Measurements from ENCODE around the gene RGCC. TPM values are rescaled to one million over a fixed set of nuclear protein-coding genes. Genes with fewer than 3 reads are reported as not detected.

Gene RGCC
- total and polyA plus RNA-seq, 12 donors = 15.6 to 63.2 (median 46.6) TPM

DNA sequence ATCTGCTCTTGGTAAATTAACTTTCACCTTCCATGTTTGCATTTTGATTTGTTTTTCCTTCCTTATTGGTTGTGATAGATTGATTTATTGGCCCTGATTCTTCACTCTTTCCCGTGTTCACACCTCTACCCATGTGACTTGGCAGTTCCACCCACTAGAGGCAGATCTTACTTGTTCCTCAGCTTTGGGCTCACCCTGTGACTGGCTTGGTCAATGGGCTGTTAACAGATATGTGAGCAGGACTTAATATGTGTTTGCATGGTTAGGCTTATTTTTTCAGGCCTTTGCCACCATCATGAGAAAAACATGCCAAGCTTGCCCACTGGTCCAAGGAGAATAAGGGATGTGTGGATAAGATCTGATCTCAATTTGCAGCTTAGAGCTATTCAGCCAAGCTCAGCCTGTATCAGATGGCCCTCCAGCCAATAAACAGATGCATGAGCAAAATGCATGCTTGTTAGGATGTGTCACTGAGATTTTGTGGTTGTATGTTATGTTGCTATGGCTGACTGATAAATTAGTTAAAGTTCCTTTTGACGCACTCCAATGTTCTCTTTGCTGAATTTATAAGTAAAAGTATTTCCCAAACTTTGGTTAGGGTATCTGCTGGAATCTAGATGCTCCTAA is 48.0 kb downstream of the RGCC start:
- Histone ChIP-seq H3K9me3 (peaks cover 0 to 10% (median 4%) of the 10 kb centered on the region in 11 donors), H3K36me3 (no peaks in the 10 kb centered on the region), H3K27ac (no peak overlapping the region), H3K27me3 (no peaks in the 10 kb centered on the region), H3K4me3 (no peak overlapping the region), H3K4me1 (peaks cover 0 to 9% (median 0%) of the 10 kb centered on the region in 9 donors)
- ATAC-seq (no peak), DNase-seq (no peak)
- intact Hi-C loops (cut with DNase I) = no loop called here
- TF ChIP-seq, protein P1, sequence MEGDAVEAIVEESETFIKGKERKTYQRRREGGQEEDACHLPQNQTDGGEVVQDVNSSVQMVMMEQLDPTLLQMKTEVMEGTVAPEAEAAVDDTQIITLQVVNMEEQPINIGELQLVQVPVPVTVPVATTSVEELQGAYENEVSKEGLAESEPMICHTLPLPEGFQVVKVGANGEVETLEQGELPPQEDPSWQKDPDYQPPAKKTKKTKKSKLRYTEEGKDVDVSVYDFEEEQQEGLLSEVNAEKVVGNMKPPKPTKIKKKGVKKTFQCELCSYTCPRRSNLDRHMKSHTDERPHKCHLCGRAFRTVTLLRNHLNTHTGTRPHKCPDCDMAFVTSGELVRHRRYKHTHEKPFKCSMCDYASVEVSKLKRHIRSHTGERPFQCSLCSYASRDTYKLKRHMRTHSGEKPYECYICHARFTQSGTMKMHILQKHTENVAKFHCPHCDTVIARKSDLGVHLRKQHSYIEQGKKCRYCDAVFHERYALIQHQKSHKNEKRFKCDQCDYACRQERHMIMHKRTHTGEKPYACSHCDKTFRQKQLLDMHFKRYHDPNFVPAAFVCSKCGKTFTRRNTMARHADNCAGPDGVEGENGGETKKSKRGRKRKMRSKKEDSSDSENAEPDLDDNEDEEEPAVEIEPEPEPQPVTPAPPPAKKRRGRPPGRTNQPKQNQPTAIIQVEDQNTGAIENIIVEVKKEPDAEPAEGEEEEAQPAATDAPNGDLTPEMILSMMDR (IDR thresholded peaks at IDR 0.05) = no peak
- WGBS, 2 donors = 88 to 92% methylated on average over 2 of the region's 2 CpGs

- H3K27ac ChIP-seq = no peak overlapping the region
- WGBS, 2 donors = 91 to 96% methylated on average over 1 of the region's 1 CpG
- intact Hi-C loops (cut with DNase I) = no loop called here
- H3K27me3 ChIP-seq = no peaks in the 10 kb centered on the region
- H3K4me3 ChIP-seq = no peak overlapping the region
- DNase-seq (no peak), ATAC-seq (no peak)
- no peaks in the 10 kb centered on the region for H3K36me3 ChIP-seq
- TF ChIP-seq, protein P1 (IDR thresholded peaks at IDR 0.05) = no peak
- peaks cover 0 to under 1% (median 0%) of the 10 kb centered on the region in 9 donors for H3K4me1 ChIP-seq
- peaks cover 0 to 16% (median 4%) of the 10 kb centered on the region in 11 donors for H3K9me3 ChIP-seq
Observed at GRCh38 chr13:41506312-41506711, 49.0 kb downstream of the RGCC start.

- WGBS, 2 donors = 82 to 85% methylated on average over 3 of the region's 3 CpGs
- no peak overlapping the region for H3K27ac ChIP-seq
Observed at GRCh38 chr13:41509971-41510370, 52.6 kb downstream of the RGCC start.

GRCh38 chr13:41511827-41512226 is 54.5 kb downstream of the RGCC start:
- 93 to 94% methylated on average over 1 of the region's 1 CpG for WGBS, 2 donors
- Histone ChIP-seq H3K27ac (no peak overlapping the region), H3K36me3 (no peaks in the 10 kb centered on the region), H3K4me1 (no peaks in the 10 kb centered on the region), H3K4me3 (no peak overlapping the region), H3K9me3 (peaks cover 0 to 12% (median 0%) of the 10 kb centered on the region in 11 donors), H3K27me3 (no peaks in the 10 kb centered on the region)
- ATAC-seq = no peak
- no peak for DNase-seq
- TF ChIP-seq, protein P1 (IDR thresholded peaks at IDR 0.05) = no peak
- intact Hi-C loops (cut with DNase I) = no loop called here

More at GRCh38 chr13:41509971-41510370, 52.6 kb downstream of the RGCC start:
- TF ChIP-seq, protein P1 (IDR thresholded peaks at IDR 0.05) = no peak
- peaks cover 0 to 12% (median 0%) of the 10 kb centered on the region in 11 donors for H3K9me3 ChIP-seq
- H3K4me1 ChIP-seq = no peaks in the 10 kb centered on the region
- H3K27me3 ChIP-seq = no peaks in the 10 kb centered on the region
- ATAC-seq = no peak
- no peaks in the 10 kb centered on the region for H3K36me3 ChIP-seq
- no peak for DNase-seq
- intact Hi-C loops (cut with DNase I) = no loop called here
- H3K4me3 ChIP-seq = no peak overlapping the region
